ENCODE data around the gene FRG2C. TPM values are rescaled to one million over a fixed set of nuclear protein-coding genes. Genes with fewer than 3 reads are reported as not detected.
"Not testable (repeated sequence)": the region's sequence is repeated elsewhere in the genome, so short reads cannot be mapped to it uniquely, and the experiment has no call there.

The FRG2C gene
- total RNA-seq: not detected

DNA sequence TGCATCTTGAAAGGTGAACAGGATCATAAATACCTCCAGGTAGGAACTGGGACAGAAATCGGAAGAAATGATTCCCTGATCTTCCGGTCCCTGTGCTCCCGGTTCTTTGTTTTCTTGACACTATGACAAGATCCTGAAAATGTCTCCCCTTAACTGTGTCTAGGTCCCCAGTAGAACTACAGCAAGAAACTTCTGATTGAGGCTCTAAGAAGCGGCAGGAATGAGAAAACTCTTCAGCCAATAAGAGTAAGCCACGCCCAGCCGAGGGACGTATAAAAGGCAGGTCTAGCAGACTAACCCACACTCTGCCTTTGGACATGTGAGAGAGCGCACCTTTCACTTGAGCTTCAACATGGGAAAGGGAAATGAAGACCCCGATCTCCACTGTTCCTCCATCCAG lies at the start of gene FRG2C:
Gene FRG2C, plus strand, starts transcription at position 301 of the 400 bp plus-strand sequence. Its CDS starts 52 bp downstream, at position 353.
- not testable (repeated sequence) for H3K4me3 Mint-ChIP-seq; ATAC-seq (replicated peaks in 1 of 2); H3K9me3 Mint-ChIP-seq; H3K4me1 Mint-ChIP-seq (ENCODE audit: low read depth); DNase-seq; H3K27ac Mint-ChIP-seq
- H3K36me3 Mint-ChIP-seq (ENCODE audit: insufficient read depth in 2 of 2): peaks cover 7 to 11% of the 10 kb centered on the region in 2 donors
- peaks cover 35% of the 10 kb centered on the region for H3K27me3 Mint-ChIP-seq (ENCODE audit: low read depth)

DNA sequence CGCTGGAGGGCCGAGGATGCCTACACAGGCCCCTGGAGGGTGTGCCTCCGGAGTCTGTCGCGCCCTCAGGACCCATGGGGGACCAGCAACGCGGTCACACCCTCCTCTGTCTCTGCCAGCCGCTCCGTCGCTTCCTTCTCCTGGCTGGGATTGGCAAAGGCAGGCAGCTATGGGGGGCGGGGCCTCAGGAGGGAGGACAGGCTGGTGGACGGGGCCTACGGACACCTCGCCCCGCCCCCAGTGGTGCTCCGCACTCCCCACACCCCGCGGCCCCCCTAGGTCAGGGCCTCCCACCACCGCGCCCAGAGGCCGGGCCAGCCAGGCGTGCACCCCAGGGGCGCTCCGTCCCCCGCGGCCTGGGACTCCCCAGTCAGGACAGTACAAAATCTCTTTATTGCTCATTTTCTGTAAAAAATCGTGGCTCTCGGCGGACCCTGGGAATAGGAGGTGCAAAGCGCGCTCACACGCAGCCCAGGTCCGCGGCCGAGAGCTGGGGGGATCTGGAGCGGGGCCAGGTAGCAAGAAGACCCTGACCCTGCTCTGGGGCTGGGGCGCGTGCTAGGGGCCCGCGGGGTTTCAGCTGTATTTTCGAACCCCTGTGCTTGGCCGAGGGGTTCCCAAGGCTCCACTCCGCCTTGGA lies 45.3 kb upstream of the FRG2C start:
- not testable (repeated sequence) for ATAC-seq (replicated peaks in 1 of 2); H3K4me3 Mint-ChIP-seq; H3K27me3 Mint-ChIP-seq (ENCODE audit: low read depth); H3K4me1 Mint-ChIP-seq (ENCODE audit: low read depth); H3K27ac Mint-ChIP-seq; H3K9me3 Mint-ChIP-seq; H3K36me3 Mint-ChIP-seq (ENCODE audit: insufficient read depth in 2 of 2); DNase-seq

DNA sequence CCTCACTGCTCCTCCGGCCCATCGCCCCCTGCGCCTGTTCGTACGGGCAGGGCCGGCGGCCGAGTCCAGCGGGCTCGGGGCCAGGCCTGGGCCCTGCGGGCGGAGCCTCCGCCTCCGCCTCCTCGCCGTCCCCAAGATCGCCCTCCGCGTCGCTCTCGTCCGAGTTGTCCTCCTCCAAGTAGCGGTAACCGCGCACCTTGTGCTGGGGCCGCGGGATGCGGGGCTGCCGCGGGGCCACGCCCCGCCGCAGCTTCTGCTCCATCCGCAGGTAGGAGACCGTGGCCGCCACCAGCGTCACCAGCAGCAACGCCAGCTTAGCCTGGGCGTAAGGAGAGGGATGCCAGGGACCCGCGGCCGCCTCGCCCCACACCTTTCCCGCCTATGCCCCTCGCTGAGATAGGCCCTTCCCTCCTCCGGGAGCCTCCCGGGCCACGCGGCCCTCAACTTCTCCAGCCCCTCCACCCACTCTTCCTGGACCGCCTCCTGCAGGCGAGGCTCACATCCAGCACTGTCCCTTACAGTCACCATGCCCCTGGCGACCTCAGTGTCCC lies 44.6 kb upstream of the FRG2C start:
- H3K27ac Mint-ChIP-seq; H3K4me1 Mint-ChIP-seq (ENCODE audit: low read depth); H3K27me3 Mint-ChIP-seq (ENCODE audit: low read depth); ATAC-seq (replicated peaks in 1 of 2); H3K9me3 Mint-ChIP-seq; H3K36me3 Mint-ChIP-seq (ENCODE audit: insufficient read depth in 2 of 2); DNase-seq: not testable (repeated sequence)
- peak overlapping the region; percentile 45 to 49 for H3K4me3 Mint-ChIP-seq

DNA sequence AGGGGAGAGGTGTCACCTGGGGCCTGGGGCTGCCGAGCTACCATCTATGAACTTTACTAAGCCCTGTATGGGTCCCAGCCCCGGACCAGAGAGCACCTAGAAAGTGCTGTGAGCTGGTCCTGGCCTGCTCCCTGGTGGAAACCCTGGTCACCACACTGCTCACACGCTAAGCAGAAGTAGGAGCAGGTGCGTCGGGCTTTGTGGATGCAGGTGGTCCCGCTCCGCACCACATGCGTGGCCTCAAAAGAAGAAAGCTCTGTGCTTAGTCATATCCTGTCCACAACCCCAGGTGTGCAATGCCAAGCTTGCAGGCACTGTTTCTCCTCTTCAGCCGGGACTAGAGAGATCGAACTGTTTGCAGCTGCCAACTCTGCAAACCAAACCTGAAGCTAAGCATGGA lies 42.4 kb upstream of the FRG2C start:
- not testable (repeated sequence) for H3K4me1 Mint-ChIP-seq (ENCODE audit: low read depth); H3K27me3 Mint-ChIP-seq (ENCODE audit: low read depth); H3K4me3 Mint-ChIP-seq; H3K9me3 Mint-ChIP-seq; DNase-seq; H3K27ac Mint-ChIP-seq; H3K36me3 Mint-ChIP-seq (ENCODE audit: insufficient read depth in 2 of 2); ATAC-seq (replicated peaks in 1 of 2)

DNA sequence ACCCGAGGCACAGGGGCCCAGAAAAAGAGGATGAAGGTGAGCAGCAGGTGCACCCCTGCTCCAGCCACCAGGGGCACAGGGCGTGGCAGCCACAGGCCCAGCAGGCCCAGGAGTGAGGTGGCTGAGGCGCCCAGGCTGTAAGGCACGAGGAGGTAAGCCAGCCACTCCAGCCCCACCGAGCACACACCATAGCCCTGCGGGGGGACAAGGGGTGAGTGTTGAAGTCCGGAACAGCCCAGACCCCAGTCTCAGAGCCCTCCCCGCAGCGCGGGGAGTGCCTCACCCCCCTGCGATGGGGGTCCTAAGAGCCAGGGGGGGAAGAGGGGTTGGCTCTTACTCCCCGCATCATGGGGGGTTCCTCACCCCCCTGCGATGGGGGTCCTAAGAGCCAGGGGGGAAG lies 40.5 kb upstream of the FRG2C start:
- not testable (repeated sequence) for H3K27me3 Mint-ChIP-seq (ENCODE audit: low read depth); H3K9me3 Mint-ChIP-seq; H3K4me1 Mint-ChIP-seq (ENCODE audit: low read depth); H3K36me3 Mint-ChIP-seq (ENCODE audit: insufficient read depth in 2 of 2); DNase-seq; H3K4me3 Mint-ChIP-seq; H3K27ac Mint-ChIP-seq; ATAC-seq (replicated peaks in 1 of 2)

DNA sequence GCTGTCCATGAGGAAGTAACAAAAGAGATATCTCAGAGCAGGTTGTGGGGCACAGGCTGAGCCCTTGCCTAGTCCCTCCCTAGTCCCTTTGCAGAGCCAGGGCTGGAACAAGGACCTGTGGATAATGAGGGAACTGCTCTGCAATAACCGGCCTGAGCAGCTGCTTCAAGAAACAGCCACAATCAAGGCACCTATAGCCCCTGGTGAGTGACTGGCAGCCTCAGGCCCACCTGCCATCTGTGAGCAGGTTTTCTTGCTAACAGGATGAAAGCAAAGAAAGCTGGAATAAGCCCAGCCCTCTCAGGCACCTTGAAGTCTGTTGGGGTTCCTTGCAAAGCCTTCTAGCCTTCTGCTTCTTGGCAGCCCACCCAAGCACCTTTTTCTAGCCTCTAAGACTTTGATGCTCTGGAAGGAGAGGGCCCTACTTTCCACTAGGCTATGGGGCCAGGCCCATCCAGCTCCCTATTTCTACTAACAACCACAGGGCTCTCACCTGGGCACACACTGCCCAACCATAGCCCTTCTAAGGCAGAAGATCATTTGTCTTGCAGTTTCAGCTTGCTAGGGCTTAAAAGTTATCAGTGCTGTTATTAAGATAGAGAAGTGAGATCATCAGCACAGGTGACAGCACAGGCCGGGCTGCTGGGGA lies 33.1 kb upstream of the FRG2C start:
- not testable (repeated sequence) for H3K4me1 Mint-ChIP-seq (ENCODE audit: low read depth); ATAC-seq (replicated peaks in 1 of 2); H3K4me3 Mint-ChIP-seq; H3K27ac Mint-ChIP-seq; H3K27me3 Mint-ChIP-seq (ENCODE audit: low read depth); H3K36me3 Mint-ChIP-seq (ENCODE audit: insufficient read depth in 2 of 2); H3K9me3 Mint-ChIP-seq; DNase-seq

DNA sequence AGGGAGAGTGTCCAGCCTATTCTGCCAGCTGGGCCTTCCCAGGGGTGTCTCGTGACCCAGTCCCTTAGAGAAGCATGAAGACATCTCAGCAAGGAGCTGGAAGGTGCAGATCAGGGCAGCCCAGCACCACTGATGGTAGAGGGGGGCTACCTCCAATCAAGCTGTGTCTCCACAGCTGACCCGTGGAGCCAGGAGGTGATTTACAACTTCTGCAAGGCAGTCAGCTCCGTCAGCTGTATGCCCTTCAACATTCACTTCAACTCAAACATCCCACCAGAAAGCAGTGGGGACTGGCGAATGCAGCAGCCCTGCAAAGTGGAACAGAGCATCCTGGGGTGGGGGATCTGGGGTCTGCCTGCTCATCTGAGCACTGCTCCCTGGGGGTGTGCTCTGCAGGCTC lies 32.6 kb upstream of the FRG2C start:
- DNase-seq (no peak), ATAC-seq (replicated peaks in 1 of 2) (no peak)
- no peak overlapping the region for H3K27ac Mint-ChIP-seq
- H3K27me3 Mint-ChIP-seq (ENCODE audit: low read depth): no peaks in the 10 kb centered on the region
- H3K4me3 Mint-ChIP-seq: no peak overlapping the region
- no peaks in the 10 kb centered on the region for H3K4me1 Mint-ChIP-seq (ENCODE audit: low read depth)
- no peaks in the 10 kb centered on the region for H3K36me3 Mint-ChIP-seq (ENCODE audit: insufficient read depth in 2 of 2)
- H3K9me3 Mint-ChIP-seq: no peaks in the 10 kb centered on the region

DNA sequence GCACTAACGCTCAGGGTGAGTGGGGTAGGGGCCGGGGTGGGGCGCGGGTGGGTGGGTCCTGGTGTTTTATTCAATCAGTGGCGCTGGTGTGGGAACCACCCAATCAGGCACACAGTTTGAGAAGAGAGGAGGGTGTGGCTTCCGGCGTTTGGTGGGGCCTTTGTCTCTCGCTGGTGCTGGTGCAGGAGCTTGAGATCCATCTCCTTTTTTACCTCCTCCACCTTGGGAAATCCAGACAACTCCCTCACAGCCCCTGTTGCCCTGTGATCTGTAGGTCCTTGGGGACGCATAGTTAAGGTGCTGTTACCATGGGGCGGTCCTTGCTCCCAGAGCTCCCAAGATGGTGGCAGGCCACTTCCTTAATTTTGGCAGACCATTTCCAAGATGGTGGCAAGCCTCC lies 25.2 kb upstream of the FRG2C start:
- H3K9me3 Mint-ChIP-seq; H3K4me3 Mint-ChIP-seq; ATAC-seq (replicated peaks in 1 of 2); DNase-seq; H3K27me3 Mint-ChIP-seq (ENCODE audit: low read depth); H3K4me1 Mint-ChIP-seq (ENCODE audit: low read depth); H3K36me3 Mint-ChIP-seq (ENCODE audit: insufficient read depth in 2 of 2); H3K27ac Mint-ChIP-seq: not testable (repeated sequence)

DNA sequence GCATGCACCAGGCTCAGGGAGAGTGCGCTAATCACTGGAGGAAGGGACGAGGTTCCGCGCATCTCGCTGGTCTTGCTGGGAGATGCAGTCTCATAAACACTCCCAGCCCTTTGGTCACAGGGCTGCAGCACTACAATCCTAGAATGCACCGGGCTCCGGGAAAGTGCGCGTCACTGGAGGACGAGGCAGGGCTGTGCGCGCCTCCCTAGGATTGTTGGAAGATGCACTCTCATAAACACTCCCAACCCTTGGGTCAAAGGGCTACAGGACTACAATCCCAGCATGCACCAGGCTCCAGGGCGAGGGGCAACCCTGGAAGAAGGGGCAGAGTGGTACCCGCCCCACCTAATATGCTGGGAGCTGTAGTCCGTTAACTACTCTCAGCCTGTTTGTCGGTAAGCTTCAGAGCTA lies 23.0 kb upstream of the FRG2C start:
- not testable (repeated sequence) for H3K36me3 Mint-ChIP-seq (ENCODE audit: insufficient read depth in 2 of 2); H3K4me1 Mint-ChIP-seq (ENCODE audit: low read depth); H3K9me3 Mint-ChIP-seq; H3K27me3 Mint-ChIP-seq (ENCODE audit: low read depth); ATAC-seq (replicated peaks in 1 of 2); H3K27ac Mint-ChIP-seq
- H3K4me3 Mint-ChIP-seq: peak overlapping the region; percentile 75 to 88
- DNase-seq: peak; percentile 4 to 23

DNA sequence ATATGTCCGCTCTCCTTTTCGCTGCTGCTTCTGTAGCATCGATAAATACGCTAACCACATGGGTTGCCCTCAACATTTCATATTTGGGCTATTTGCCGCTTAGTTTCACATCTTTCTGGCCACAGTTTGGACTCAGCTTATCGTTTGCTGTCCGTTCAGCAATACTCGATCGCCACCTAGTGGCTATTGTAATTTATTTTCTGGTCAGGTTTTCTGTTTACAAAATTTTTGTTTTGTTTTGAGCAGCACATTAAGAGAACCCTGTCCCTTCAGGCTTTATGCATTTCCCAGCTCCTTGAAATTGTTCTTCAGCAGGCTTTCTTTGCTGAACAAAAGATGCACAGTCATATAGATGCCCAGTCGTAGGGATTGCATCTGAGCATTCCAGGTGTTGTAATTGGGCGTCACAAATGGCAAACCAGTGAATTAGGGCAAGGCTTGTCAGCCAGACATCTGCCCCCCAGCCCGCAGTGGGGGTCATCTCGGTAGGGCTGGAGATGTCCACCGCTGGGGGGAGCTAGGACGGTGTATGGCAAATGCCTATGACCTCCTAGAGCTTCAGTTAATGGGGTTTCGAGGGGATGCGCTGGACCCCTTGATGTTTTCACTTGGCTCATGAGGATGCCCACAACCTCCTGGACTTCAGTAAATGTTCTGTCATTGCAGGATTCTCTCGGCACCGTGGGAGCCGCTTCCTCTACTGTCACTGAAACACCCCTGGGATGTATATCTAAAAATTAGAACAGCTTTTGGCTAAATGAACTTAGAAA lies 20.9 kb upstream of the FRG2C start:
- not testable (repeated sequence) for H3K36me3 Mint-ChIP-seq (ENCODE audit: insufficient read depth in 2 of 2); ATAC-seq (replicated peaks in 1 of 2); H3K4me1 Mint-ChIP-seq (ENCODE audit: low read depth); H3K9me3 Mint-ChIP-seq; H3K27me3 Mint-ChIP-seq (ENCODE audit: low read depth)
- peak in 1 of 2 donors; percentile 23 for DNase-seq
- H3K4me3 Mint-ChIP-seq: peak overlapping the region; percentile 34 to 88
- peak overlapping the region; percentile 33 for H3K27ac Mint-ChIP-seq

DNA sequence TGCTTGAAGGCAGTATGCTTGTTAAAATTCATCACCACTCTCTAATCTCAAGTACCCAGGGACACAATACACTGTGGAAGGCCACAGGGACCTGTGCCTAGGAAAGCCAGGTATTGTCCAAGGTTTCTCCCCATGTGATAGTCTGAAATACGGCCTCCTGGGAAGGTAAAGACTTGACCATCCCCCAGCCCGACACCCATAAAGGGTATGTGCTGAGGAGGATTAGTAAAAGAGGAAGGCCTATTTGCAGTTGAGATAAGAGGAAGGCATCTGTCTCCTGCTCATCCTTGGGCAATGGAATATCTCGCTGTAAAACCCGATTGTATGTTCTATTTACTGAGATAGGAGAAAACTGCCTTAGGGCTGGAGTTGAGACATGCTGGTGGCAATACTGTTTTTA lies 18.6 kb upstream of the FRG2C start:
- H3K27me3 Mint-ChIP-seq (ENCODE audit: low read depth); DNase-seq; H3K9me3 Mint-ChIP-seq; H3K4me1 Mint-ChIP-seq (ENCODE audit: low read depth); H3K27ac Mint-ChIP-seq; H3K4me3 Mint-ChIP-seq; H3K36me3 Mint-ChIP-seq (ENCODE audit: insufficient read depth in 2 of 2); ATAC-seq (replicated peaks in 1 of 2): not testable (repeated sequence)

DNA sequence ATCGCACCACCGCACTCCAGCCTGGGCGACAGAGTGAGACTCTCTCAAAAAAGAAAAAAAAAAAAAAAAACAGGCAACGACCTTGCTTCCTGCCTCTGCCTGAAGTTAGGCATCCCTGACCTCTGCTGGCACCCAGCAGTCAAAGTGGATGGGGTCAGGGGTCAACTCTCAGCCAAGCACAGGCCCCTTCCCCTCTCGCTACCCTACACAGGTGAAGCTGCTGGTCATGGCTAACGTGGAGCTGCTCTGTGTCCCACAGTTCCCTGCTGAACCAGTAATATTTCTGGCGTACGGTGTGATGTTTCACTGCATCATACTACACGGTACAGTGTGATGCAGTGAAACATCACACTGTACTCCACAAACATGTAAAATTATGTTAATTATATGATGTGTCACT lies 13.9 kb upstream of the FRG2C start:
- H3K4me3 Mint-ChIP-seq: no peak overlapping the region
- no peaks in the 10 kb centered on the region for H3K36me3 Mint-ChIP-seq (ENCODE audit: insufficient read depth in 2 of 2)
- H3K27ac Mint-ChIP-seq: no peak overlapping the region
- ATAC-seq (replicated peaks in 1 of 2): no peak
- H3K27me3 Mint-ChIP-seq (ENCODE audit: low read depth): no peaks in the 10 kb centered on the region
- no peaks in the 10 kb centered on the region for H3K9me3 Mint-ChIP-seq
- H3K4me1 Mint-ChIP-seq (ENCODE audit: low read depth): no peaks in the 10 kb centered on the region
- no peak for DNase-seq

DNA sequence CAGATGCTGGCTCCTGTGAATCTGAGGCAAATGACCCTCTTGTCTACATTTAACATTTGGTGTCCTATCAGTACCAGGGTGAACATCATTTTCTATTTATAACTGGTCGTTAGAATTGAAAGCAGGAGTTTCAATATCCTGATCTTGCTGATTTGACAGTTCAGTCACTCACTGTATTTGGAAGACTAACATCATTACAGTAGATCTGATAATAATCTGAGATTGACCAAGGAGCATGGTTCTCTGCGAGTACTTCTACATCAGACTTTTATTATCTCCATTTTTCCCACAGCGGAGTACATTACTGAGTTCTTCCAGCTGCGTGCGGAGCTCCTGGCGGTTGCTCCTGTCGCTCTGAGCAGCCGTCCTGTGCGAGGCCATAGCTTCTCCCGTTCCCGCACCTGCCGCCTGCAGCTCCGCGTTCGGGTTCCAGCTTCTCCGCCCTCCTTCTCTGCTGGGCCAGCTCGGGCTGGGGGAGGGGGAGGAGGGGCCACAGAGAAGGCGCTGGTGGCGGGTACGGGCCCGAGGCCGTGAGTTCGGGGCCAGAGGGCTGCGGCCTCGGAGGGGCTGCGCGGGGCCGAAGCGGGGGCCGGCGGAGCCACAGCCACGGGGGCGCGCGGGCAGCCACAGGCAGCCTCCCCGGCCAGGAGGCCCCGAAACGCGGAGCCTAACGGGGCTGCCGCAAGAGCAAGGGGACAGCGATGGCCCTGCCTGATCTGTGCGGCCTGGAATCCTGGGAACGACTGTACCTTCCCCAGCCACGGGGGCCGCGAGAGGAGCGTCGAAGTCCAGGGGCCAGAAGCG lies 8.8 kb upstream of the FRG2C start:
- not testable (repeated sequence) for ATAC-seq (replicated peaks in 1 of 2); H3K36me3 Mint-ChIP-seq (ENCODE audit: insufficient read depth in 2 of 2); H3K4me1 Mint-ChIP-seq (ENCODE audit: low read depth); H3K9me3 Mint-ChIP-seq; H3K27ac Mint-ChIP-seq; DNase-seq; H3K4me3 Mint-ChIP-seq
- peaks cover 21% of the 10 kb centered on the region for H3K27me3 Mint-ChIP-seq (ENCODE audit: low read depth)

Measured in activated T-cell treated with anti-CD3 and anti-CD28 coated beads, Interleukin-2, amount 50 U/mL, for 72 hours (primary cell).